CMK (cell line): Measurements from ENCODE around the gene DLX6.

Source experiments
- DNase-seq: peaks from one replicate; pipeline ENCODE4 v3.0.0-alpha.2; 2010; ENCODE audit warnings: low read depth

Gene DLX6

GRCh38 chr7:97005183-97006054 is at the start of gene DLX6:
Gene DLX6 (plus strand): TSS chr7:97005553. CDS start chr7:97005978, 425 bp downstream.
- no peak for DNase-seq

- no peak for DNase-seq
These were observed 46.2 kb upstream of the DLX6 start for GRCh38 chr7:96959135-96959534.

GRCh38 chr7:96962221-96962885 is 43.0 kb upstream of the DLX6 start:
- no peak for DNase-seq

- DNase-seq = no peak
These were observed 36.4 kb upstream of the DLX6 start for GRCh38 chr7:96968981-96969380.

- no peak for DNase-seq
These were observed 34.6 kb upstream of the DLX6 start for GRCh38 chr7:96970739-96971138.

GRCh38 chr7:96973986-96974385 is 31.4 kb upstream of the DLX6 start:
- DNase-seq = no peak

GRCh38 chr7:96976106-96976505 is 29.2 kb upstream of the DLX6 start:
- DNase-seq = no peak

GRCh38 chr7:96977445-96977844 is 27.9 kb upstream of the DLX6 start:
- DNase-seq = no peak

GRCh38 chr7:96979551-96980276 is 25.6 kb upstream of the DLX6 start:
- no peak for DNase-seq

- no peak for DNase-seq
These were observed 22.8 kb upstream of the DLX6 start for GRCh38 chr7:96982586-96982985.

GRCh38 chr7:96985992-96986391 is 19.4 kb upstream of the DLX6 start:
- no peak for DNase-seq

GRCh38 chr7:96986901-96987300 is 18.5 kb upstream of the DLX6 start:
- DNase-seq = no peak

- no peak for DNase-seq
These were observed 17.6 kb upstream of the DLX6 start for GRCh38 chr7:96987719-96988118.

GRCh38 chr7:96989241-96989858 is 16.0 kb upstream of the DLX6 start:
- no peak for DNase-seq

- no peak for DNase-seq
These were observed 15.5 kb upstream of the DLX6 start for GRCh38 chr7:96989859-96990317.

GRCh38 chr7:96991546-96992191 is 13.7 kb upstream of the DLX6 start:
- DNase-seq = no peak

- no peak for DNase-seq
These were observed 13.0 kb upstream of the DLX6 start for GRCh38 chr7:96992192-96993005.

- no peak for DNase-seq
These were observed 12.1 kb upstream of the DLX6 start for GRCh38 chr7:96993094-96993865.

- DNase-seq = no peak
These were observed 11.4 kb upstream of the DLX6 start for GRCh38 chr7:96993980-96994379.
